OCI-LY3 (cell line): ENCODE results near the gene WDR18.

Experiments
- EZH2phosphoT487 ChIP-seq: fragments of 200-600 bp; shearing (Covaris generic); IDR thresholded peaks from 2 replicates; pipeline ENCODE4 v1.6.1; 2018; ENCODE audit warnings: antibody characterized with exemption, mixed run types, low read depth
- TF ChIP-seq, protein P1 (sequence below): fragments of 200-600, 300-600 bp; sonication (generic); IDR thresholded peaks from 2 replicates; pipeline ENCODE4 v1.5.1; 2014; ENCODE audit warnings: antibody characterized with exemption, low read length, low read depth

DNA sequence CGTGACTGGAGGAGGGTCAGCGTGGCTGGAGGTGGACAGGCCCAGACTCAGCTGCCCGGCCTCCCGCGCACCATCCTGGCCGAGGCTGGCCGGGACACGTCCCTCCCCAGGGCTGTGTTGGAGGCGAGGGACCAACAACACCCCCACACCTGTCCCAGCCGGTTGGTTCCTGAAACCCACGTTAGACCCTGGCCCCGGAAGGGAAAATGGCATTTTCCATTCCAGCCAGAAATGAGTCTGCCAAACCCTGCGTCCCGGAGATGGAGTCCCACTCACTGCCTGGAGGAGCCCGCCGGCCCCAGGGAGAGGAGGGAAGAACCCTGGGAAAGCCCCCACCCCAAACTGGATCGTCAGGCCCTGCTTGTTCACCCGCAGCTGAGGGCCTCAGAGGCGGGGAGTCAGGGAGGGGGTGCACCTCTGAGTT lies 4.8 kb upstream of the WDR18 start:
- TF ChIP-seq, protein P1, sequence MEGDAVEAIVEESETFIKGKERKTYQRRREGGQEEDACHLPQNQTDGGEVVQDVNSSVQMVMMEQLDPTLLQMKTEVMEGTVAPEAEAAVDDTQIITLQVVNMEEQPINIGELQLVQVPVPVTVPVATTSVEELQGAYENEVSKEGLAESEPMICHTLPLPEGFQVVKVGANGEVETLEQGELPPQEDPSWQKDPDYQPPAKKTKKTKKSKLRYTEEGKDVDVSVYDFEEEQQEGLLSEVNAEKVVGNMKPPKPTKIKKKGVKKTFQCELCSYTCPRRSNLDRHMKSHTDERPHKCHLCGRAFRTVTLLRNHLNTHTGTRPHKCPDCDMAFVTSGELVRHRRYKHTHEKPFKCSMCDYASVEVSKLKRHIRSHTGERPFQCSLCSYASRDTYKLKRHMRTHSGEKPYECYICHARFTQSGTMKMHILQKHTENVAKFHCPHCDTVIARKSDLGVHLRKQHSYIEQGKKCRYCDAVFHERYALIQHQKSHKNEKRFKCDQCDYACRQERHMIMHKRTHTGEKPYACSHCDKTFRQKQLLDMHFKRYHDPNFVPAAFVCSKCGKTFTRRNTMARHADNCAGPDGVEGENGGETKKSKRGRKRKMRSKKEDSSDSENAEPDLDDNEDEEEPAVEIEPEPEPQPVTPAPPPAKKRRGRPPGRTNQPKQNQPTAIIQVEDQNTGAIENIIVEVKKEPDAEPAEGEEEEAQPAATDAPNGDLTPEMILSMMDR: no peak
- TF ChIP-seq EZH2phosphoT487: no peak
